Activated naive CD4-positive, alpha-beta T cell treated with anti-CD3 and anti-CD28 coated beads, Interleukin-2, amount 50 U/mL, for 16 hours (primary cell): ENCODE measurements around the gene GRK2.
A peak's percentile ranks its signal among the peaks of the same experiment; 100 is the strongest.

ENCODE experiments used
- DNase-seq: peaks from one replicate; pipeline ENCODE4 v3.0.0-alpha.2; 2020

Gene GRK2

GRCh38 chr11:67301951-67302516, 35.8 kb downstream of the GRK2 start:
- peak; percentile 11 for DNase-seq

GRCh38 chr11:67302571-67303131, 36.4 kb downstream of the GRK2 start:
- DNase-seq, result peak; percentile 12

GRCh38 chr11:67303132-67303834, 37.0 kb downstream of the GRK2 start, which contains the start of gene SSH3:
TSS of gene SSH3 (plus strand) at chr11:67303530. CDS start at chr11:67303626, 96 bp downstream.
- DNase-seq, result peak; percentile 43

GRCh38 chr11:67303835-67304411, 37.6 kb downstream of the GRK2 start:
- DNase-seq, result peak; percentile 27

- DNase-seq, result no peak
These were observed 38.3 kb downstream of the GRK2 start for GRCh38 chr11:67304511-67305113.

- DNase-seq, result peak; percentile 9
These were observed 40.7 kb downstream of the GRK2 start for GRCh38 chr11:67306769-67307544.

GRCh38 chr11:67307545-67308001, 41.3 kb downstream of the GRK2 start:
- no peak for DNase-seq

- DNase-seq, result no peak
These were observed 42.0 kb downstream of the GRK2 start for GRCh38 chr11:67308031-67308866.

GRCh38 chr11:67309166-67309565, 42.9 kb downstream of the GRK2 start:
- no peak for DNase-seq

GRCh38 chr11:67309661-67310061, 43.4 kb downstream of the GRK2 start:
- DNase-seq, result no peak

GRCh38 chr11:67310246-67311050, 44.2 kb downstream of the GRK2 start:
- DNase-seq, result no peak

- DNase-seq, result no peak
These were observed 44.8 kb downstream of the GRK2 start for GRCh38 chr11:67311051-67311555.

GRCh38 chr11:67311556-67312082, 45.3 kb downstream of the GRK2 start:
- DNase-seq, result no peak

- peak; percentile 34 for DNase-seq
These were observed 46.1 kb downstream of the GRK2 start for GRCh38 chr11:67312187-67313021.

- no peak for DNase-seq
These were observed 47.0 kb downstream of the GRK2 start for GRCh38 chr11:67313125-67313890.

- DNase-seq, result no peak
These were observed 47.9 kb downstream of the GRK2 start for GRCh38 chr11:67314218-67314617.

- no peak for DNase-seq
These were observed 49.1 kb downstream of the GRK2 start for GRCh38 chr11:67315325-67315909.

GRCh38 chr11:67316882-67317204, 50.6 kb downstream of the GRK2 start:
- no peak for DNase-seq
